ENCODE results near the gene CDPF1.

DNA sequence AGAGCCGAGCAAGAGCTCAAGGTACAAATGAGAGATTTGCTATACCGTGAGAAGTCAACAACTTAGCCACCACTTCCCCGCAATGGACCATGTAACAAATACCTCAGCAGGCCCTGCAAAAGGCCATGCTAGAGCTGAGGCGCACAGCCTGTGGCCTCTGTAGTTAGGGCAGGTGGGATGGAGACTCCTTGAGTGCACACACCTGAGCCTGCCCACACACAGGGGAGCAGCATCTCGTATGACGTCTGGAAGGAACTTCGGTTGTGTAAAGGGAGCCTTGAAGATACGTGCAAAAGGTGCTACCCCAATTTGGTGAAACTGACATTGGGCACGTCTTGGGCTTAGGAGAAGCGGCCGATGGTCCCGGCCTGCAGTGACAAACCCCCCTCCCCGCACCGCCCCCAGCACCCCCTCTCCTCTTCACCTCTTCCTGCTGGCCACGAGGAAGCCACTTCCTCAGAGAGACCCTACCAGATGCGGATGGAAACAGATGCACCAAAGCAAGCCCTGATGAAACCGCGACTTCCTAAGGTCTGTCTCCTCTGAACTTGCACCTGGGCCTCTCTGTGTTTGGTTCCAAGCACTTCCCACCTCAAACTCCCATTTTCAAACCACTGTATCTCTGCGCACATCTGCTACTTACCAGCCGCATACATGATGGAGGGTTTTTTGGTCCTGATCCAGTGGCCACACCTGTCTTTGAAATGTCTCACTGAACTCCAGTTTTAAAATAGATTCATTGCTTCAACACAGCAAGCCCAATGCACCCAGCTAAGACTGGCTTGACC, 10.6 kb downstream of the CDPF1 start:
- TF ChIP-seq CTCF (IDR thresholded peaks at IDR 0.05) (no peak), POLR2A (IDR thresholded peaks at IDR 0.05) (no peak)
